Smooth muscle cell (in vitro differentiated cells): ENCODE results near the gene INHBC. TPM values are rescaled to one million over a fixed set of nuclear protein-coding genes. Genes with fewer than 3 reads are reported as not detected.

Experiments
- DNase-seq: peaks from one replicate; lab custom pipeline; 2025; ENCODE audit not compliant: unreplicated experiment; lab: John Stamatoyannopoulos, UW
- H2AFZ ChIP-seq: fragments of 200-600 bp; sonication (generic); 2 replicates; pipeline ENCODE4 v1.6.0; 2016; ENCODE audit warnings: antibody characterized with exemption, low read depth, mild to moderate bottlenecking
- H3F3A ChIP-seq: fragments of 200-600 bp; sonication (generic); 2 replicates; pipeline ENCODE4 v1.6.0; 2017; ENCODE audit warnings: antibody characterized with exemption, low read depth
- H3K27ac ChIP-seq: fragments of 200-600 bp; sonication (generic); 2 replicates; pipeline ENCODE4 v1.5.1; 2016; ENCODE audit warnings: low read depth, mild to moderate bottlenecking
- H3K27me3 ChIP-seq: fragments of 200-600 bp; sonication (generic); 2 replicates; pipeline ENCODE4 v1.6.1; 2016; ENCODE audit warnings: low read depth, mild to moderate bottlenecking
- H3K36me3 ChIP-seq: fragments of 200-600 bp; sonication (generic); 2 replicates; pipeline ENCODE4 v1.5.1; 2016; ENCODE audit warnings: low read depth
- H3K4me1 ChIP-seq: fragments of 200-600 bp; sonication (generic); 2 replicates; pipeline ENCODE4 v1.5.1; 2016; ENCODE audit warnings: low read depth
- H3K4me2 ChIP-seq: fragments of 200-600 bp; sonication (generic); 2 replicates; pipeline ENCODE4 v1.6.0; 2016; ENCODE audit warnings: mild to moderate bottlenecking
- H3K4me3 ChIP-seq: fragments of 200-600 bp; sonication (generic); 2 replicates; pipeline ENCODE4 v1.5.1; 2016; ENCODE audit warnings: mild to moderate bottlenecking
- H3K79me2 ChIP-seq: fragments of 200-600 bp; sonication (generic); 2 replicates; pipeline ENCODE4 v1.6.0; 2016; ENCODE audit warnings: low read depth, mild to moderate bottlenecking
- H3K9ac ChIP-seq: fragments of 200-600 bp; sonication (generic); 2 replicates; pipeline ENCODE4 v1.6.0; 2016; ENCODE audit warnings: low read depth
- H3K9me3 ChIP-seq: fragments of 200-600 bp; sonication (generic); replicated peaks from 2 replicates; pipeline ENCODE4 v1.5.1; 2016; ENCODE audit warnings: low read depth
- H4K20me1 ChIP-seq: fragments of 200-600 bp; sonication (generic); 2 replicates; pipeline ENCODE4 v1.6.0; 2016; ENCODE audit warnings: low read depth
- WGBS: methylation state at CpG from one replicate; pipeline ENCODE4 v1.1.7; 2016; ENCODE audit warnings: low lambda C conversion rate; 5-methylcytosine and 5-hydroxymethylcytosine counted together
- polyA plus RNA-seq: library from polyadenylated mRNA; unstranded; fragments of >200 nt; fragmentation: Nextera tagmentation; extraction: Ambion mirVana; gene quantifications from 2 replicates; pipeline ENCODE4 v1.2.1, GENCODE V29; 2016
- total RNA-seq: library from RNA; depleted of rRNA; stranded (reverse); fragments of >200 nt; gene quantifications from 2 replicates; pipeline ENCODE4 v1.2.3, GENCODE V29; 2014
- TF ChIP-seq, protein P1 (sequence below): fragments of 200-600 bp; sonication (generic); IDR thresholded peaks from 2 replicates; pipeline ENCODE4 v1.5.1; 2017; ENCODE audit warnings: borderline replicate concordance, mild to moderate bottlenecking, antibody characterized with exemption; ENCODE audit not compliant: insufficient read depth, poor library complexity, severe bottlenecking

INHBC gene
- total and polyA plus RNA-seq, 2 experiments from 2014 or later: 0.42 TPM; not detected in 1

DNA sequence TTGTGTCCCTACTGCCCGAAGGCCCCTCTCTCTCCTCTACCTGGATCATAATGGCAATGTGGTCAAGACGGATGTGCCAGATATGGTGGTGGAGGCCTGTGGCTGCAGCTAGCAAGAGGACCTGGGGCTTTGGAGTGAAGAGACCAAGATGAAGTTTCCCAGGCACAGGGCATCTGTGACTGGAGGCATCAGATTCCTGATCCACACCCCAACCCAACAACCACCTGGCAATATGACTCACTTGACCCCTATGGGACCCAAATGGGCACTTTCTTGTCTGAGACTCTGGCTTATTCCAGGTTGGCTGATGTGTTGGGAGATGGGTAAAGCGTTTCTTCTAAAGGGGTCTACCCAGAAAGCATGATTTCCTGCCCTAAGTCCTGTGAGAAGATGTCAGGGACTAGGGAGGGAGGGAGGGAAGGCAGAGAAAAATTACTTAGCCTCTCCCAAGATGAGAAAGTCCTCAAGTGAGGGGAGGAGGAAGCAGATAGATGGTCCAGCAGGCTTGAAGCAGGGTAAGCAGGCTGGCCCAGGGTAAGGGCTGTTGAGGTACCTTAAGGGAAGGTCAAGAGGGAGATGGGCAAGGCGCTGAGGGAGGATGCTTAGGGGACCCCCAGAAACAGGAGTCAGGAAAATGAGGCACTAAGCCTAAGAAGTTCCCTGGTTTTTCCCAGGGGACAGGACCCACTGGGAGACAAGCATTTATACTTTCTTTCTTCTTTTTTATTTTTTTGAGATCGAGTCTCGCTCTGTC is 22.3 kb downstream of the INHBC start:
- H3K9me3 ChIP-seq: no peaks in the 10 kb centered on the region
- H3K79me2 ChIP-seq: peaks cover 10% of the 10 kb centered on the region
- H3K4me1 ChIP-seq: peaks cover 23% of the 10 kb centered on the region
- no peak overlapping the region for H2AFZ ChIP-seq
- no peaks in the 10 kb centered on the region for H3K27me3 ChIP-seq
- H3K4me2 ChIP-seq: peak overlapping the region; percentile 37
- WGBS: 92% methylated on average over 6 of the region's 6 CpGs
- H3F3A ChIP-seq: peaks cover 10% of the 10 kb centered on the region
- peak overlapping the region; percentile 16 for H3K9ac ChIP-seq
- peak overlapping the region; percentile 89 for H3K27ac ChIP-seq
- TF ChIP-seq, protein P1, sequence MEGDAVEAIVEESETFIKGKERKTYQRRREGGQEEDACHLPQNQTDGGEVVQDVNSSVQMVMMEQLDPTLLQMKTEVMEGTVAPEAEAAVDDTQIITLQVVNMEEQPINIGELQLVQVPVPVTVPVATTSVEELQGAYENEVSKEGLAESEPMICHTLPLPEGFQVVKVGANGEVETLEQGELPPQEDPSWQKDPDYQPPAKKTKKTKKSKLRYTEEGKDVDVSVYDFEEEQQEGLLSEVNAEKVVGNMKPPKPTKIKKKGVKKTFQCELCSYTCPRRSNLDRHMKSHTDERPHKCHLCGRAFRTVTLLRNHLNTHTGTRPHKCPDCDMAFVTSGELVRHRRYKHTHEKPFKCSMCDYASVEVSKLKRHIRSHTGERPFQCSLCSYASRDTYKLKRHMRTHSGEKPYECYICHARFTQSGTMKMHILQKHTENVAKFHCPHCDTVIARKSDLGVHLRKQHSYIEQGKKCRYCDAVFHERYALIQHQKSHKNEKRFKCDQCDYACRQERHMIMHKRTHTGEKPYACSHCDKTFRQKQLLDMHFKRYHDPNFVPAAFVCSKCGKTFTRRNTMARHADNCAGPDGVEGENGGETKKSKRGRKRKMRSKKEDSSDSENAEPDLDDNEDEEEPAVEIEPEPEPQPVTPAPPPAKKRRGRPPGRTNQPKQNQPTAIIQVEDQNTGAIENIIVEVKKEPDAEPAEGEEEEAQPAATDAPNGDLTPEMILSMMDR: no peak
- H3K36me3 ChIP-seq: no peaks in the 10 kb centered on the region
- H4K20me1 ChIP-seq: no peaks in the 10 kb centered on the region
- no peak overlapping the region for H3K4me3 ChIP-seq
- no peak for DNase-seq

DNA sequence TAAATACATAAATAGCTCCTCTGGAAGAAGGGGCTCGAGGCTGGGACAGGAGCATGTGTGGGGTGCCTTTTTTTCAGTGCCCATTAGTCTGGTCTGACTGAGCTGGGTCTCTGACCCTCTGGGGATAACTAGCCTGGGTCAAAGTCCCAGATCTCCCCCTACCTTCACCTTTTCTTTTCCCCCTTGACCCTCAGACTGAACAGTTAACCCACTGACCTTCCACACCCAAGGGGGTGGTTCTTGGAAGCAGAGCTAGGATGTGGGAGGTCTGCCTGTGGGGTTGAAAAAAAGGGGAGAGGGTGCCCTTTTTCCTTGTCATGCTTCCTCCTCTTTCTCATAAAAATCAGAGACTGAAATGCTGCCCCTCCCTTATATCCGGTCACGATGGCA is 24.1 kb downstream of the INHBC start:
- peak overlapping the region; percentile 77 for H2AFZ ChIP-seq
- peaks cover 23% of the 10 kb centered on the region for H3K4me1 ChIP-seq
- H3K27me3 ChIP-seq: no peaks in the 10 kb centered on the region
- DNase-seq: no peak
- TF ChIP-seq, protein P1: no peak
- peak overlapping the region; percentile 100 for H3K4me2 ChIP-seq
- no peaks in the 10 kb centered on the region for H4K20me1 ChIP-seq
- H3K9ac ChIP-seq: peak overlapping the region; percentile 66
- peaks cover 10% of the 10 kb centered on the region for H3K79me2 ChIP-seq
- peak overlapping the region; percentile 89 for H3K27ac ChIP-seq
- H3K4me3 ChIP-seq: peak overlapping the region; percentile 73
- 36% methylated on average over 3 of the region's 3 CpGs for WGBS
- H3K9me3 ChIP-seq: no peaks in the 10 kb centered on the region
- H3F3A ChIP-seq: peaks cover 10% of the 10 kb centered on the region
- H3K36me3 ChIP-seq: no peaks in the 10 kb centered on the region

DNA sequence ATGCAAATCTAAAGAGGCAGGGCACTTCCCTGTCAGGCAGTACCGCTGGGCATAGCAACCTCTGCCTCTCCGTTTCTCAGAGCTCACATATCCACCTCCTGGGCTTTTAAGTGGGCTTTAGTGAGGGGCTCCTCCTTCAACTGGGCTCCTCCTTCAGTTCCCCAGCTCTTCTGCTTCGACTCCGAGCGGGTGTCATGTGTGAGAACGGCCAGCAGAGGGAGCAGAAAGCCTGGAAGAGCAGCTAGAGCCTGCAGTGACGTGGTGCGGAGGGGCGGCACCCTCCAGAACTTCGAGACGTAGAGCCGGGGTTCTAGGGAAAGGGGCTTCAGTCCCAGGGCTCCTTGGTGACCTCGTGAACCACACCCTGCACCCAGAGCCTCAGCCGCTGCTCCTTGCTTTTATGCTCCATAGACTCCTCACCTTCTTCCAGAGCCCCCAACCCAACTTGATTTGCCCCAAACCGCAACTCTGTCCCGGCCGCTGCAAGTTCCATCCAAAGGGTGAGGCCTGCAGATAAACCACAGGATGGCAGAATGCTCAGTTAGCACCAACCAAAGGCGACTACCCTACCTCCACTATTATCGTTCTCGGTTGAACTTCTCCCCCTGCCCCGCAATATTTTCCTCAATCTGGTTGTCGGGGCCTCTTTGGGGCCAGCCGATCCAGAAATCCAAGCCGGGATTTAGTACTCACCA is 24.6 kb downstream of the INHBC start:
- no peaks in the 10 kb centered on the region for H4K20me1 ChIP-seq
- H3K79me2 ChIP-seq: peaks cover 10% of the 10 kb centered on the region
- 2% methylated on average over 24 of the region's 24 CpGs for WGBS
- peak overlapping the region; percentile 89 for H3K27ac ChIP-seq
- TF ChIP-seq, protein P1: peak; percentile 85
- H3K9ac ChIP-seq: peak overlapping the region; percentile 66
- peak overlapping the region; percentile 73 for H3K4me3 ChIP-seq
- peaks cover 10% of the 10 kb centered on the region for H3F3A ChIP-seq
- H2AFZ ChIP-seq: peak overlapping the region; percentile 84
- H3K27me3 ChIP-seq: no peaks in the 10 kb centered on the region
- no peaks in the 10 kb centered on the region for H3K9me3 ChIP-seq
- H3K4me2 ChIP-seq: peak overlapping the region; percentile 100
- no peaks in the 10 kb centered on the region for H3K36me3 ChIP-seq
- H3K4me1 ChIP-seq: peaks cover 23% of the 10 kb centered on the region
- peak; percentile 81 for DNase-seq
